LNCAP (cell line): Measurements from ENCODE around the gene TUBA1C.

ENCODE experiments used
- CTCF ChIP-seq: fragments of 450-650 bp; IDR thresholded peaks from 2 replicates; pipeline ENCODE4 v1.5.1; 2017; ENCODE audit warnings: mild to moderate bottlenecking

Gene TUBA1C

DNA sequence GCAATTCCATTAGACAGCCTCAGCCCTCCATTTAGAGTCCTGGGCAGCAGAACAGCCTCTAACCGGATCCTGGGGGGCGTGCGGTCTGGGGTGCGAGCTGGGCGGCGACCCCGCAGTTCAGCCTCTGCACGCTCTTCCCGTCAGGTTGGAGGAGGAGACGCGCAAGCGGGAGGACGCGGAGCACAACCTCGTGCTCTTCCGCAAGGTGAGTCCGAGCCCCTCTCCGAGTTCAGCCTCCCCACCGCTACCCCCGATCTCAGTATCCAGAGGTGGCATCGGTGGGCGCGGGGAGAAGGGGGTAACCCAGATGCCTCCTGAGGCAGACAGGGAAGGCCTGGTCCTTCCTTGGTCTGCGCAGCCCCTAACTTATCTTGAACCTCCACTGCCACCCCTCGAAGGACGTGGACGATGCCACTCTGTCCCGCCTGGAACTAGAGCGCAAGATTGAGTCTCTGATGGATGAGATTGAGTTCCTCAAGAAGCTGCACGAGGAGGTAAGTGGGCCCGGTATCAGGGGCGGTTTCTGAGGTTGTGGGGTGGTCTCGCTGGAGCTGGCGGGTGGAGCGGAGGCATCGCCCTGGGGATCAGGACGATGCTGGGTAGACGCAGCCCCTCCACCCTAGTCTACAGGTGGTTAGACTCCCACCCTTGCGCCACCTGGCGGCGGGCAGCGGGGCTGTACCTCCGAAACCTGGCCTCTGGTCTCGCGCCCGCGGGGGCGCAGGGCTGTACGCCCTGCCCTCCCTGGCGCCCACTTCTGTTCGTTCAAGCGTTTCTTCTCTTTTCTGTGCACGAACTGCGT lies 31.4 kb downstream of the TUBA1C start:
- no peak; the same call in 1 of the 2 replicates for TF ChIP-seq CTCF

- 0 out of 2 replicates have a peak, but pooled peaks have one; percentile 4 for TF ChIP-seq CTCF
Measured at GRCh38 chr12:49296836-49297694, 32.2 kb downstream of the TUBA1C start.

DNA sequence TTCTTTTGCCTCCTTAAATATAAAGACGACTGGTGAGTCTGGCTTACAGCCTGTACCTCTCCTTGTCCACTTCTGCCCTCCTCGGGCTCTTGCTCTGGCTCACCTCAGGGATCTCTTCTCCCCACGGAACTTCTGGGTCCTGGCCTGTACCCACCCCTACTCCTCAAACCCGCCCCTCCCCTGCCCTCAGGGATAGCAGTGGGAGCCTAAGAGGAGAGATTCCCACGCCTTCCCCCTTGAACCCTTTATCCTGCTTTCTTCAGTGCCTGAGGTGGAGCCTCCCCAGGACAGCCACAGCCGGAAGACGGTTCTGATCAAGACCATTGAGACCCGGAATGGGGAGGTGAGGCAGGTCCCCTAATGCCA lies 32.8 kb downstream of the TUBA1C start:
- TF ChIP-seq CTCF, result no peak

GRCh38 chr12:49298160-49298559 lies 33.3 kb downstream of the TUBA1C start:
- TF ChIP-seq CTCF, result peak; percentile 11; the same call in 1 of the 2 replicates

DNA sequence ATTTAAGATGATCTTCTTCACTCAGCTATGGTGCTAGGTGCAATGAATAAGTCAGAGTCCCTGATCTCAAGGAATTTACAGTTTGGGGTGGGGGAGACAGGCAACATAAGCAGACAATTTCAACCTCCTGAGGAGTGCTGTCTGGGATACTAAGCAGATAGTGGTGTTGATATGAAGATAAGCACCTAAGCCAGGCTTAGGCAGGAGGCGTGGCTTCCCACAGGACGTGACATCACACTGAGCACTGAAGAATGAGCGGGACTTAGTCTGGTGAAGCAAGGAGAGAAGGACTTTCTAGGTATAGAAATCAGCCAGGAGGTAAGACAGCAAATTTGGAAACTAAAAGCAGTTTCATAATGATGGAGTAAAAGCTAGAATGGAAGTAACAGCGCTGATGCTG lies 36.9 kb downstream of the TUBA1C start:
- no peak for TF ChIP-seq CTCF

DNA sequence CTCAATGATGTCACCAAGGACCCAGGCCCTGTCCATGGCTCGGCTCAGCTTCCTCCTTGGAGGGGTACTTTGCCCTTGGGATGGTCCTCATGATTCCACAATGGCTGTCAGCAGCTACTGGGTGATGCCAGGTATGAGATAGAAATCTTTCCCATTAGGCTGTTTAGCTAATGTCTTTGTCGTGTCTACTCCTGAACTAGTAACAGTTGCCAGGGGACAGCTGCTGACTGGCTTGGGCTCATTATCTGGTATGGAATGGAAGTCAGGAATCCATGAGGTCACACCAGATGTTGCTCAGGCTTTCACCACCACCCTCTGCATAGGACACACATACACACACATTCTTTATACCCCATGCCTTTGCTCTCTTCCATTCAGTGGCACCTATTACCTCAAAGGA lies 39.3 kb downstream of the TUBA1C start:
- no peak for TF ChIP-seq CTCF

DNA sequence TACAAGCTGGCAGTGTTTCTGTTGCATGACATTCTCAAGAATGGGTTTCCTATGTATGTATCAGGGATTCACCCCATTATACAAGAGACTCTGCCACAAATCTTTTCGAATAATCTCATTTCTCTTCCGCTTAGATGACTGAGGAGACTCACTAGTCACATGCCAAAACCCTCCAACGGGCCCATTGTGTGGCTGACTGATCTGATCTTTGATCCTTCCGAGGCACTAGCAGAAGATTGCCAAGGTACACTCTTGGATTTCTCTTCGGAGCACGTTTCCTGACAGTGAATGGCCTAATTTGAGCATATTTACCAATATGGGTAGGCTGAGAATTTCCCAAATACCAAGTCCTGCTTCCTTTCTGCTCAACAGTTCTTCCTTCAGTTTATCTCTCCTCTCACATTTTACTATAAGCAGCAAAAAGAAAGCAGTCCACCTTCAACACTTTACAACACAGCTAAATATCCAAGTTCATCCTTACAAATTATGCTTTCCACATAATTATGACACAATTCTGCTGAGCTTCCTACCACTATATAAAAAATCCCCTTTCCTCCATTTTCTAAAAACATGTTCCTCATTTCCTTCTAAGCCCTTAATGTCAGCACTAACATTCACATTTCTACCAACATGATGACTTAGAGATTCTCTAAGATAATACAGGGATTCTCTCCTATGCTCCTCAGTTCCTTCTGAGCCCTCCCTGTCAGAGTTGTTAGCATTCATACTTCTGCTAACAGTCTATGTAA lies 41.1 kb downstream of the TUBA1C start:
- no peak for TF ChIP-seq CTCF
